Tibial artery (tissue), 4 donors: ENCODE data around the gene DLX4.

ENCODE experiments used
- DNase-seq, 2 donors: peaks; one replicate each; pipeline ENCODE4 v3.0.0-alpha.2; 2019
- H3K27ac ChIP-seq, 2 donors: fragments of 200-600 bp; sonication (generic) in 1 of 2; 1 replicate in 1 of 2; 2 replicates in 1 of 2; pipeline ENCODE4 v1.5.1; 2018 to 2019; ENCODE audit warnings: mild to moderate bottlenecking in 1 of 2
- H3K27me3 ChIP-seq, 2 donors: fragments of 200-600 bp; sonication (generic) in 1 of 2; one replicate each; pipeline versions ENCODE4 v1.5.1 to v1.6.0; 2016 to 2019
- H3K36me3 ChIP-seq, 3 donors: fragments of 200-600 bp; sonication (generic) in 2 of 3; one replicate each; pipeline ENCODE4 v1.5.1; 2016 to 2019; ENCODE audit warnings: mild to moderate bottlenecking in 2 of 3
- H3K4me1 ChIP-seq, 4 donors: fragments of 200-600 bp; sonication (generic) in 2 of 4; 1 replicate in 3 of 4; 2 replicates in 1 of 4; pipeline ENCODE4 v1.5.1; 2016 to 2019
- H3K4me3 ChIP-seq, 2 donors: fragments of 200-600 bp; sonication (generic) in 1 of 2; 1 replicate in 1 of 2; 2 replicates in 1 of 2; pipeline ENCODE4 v1.5.1; 2018 to 2019; ENCODE audit warnings: mild to moderate bottlenecking in 2 of 2
- H3K9me3 ChIP-seq, 3 donors: fragments of 200-600 bp; sonication (generic) in 1 of 3; one replicate each; pipeline ENCODE4 v1.5.1; 2016 to 2019
- CTCF ChIP-seq, 2 experiments: fragments of 200-600 bp in 1 of 2; fragments of 450-650 bp in 1 of 2; IDR thresholded peaks; one replicate each; pipeline ENCODE4 v1.5.1; 2017 to 2019; ENCODE audit warnings: antibody characterized with exemption in 2 of 2, mild to moderate bottlenecking in 1 of 2, moderate library complexity in 1 of 2
- intact Hi-C: fragments of 100-400 bp; cut with DNase I; formaldehyde crosslinking; loops from one replicate; pipeline ENCODE4 v1.15.0; 2023; ENCODE audit warnings: low total_unique reads

DLX4 gene

GRCh38 chr17:49978501-49978900 lies 9.5 kb downstream of the DLX4 start:
- Histone ChIP-seq H3K36me3 (no peaks in the 10 kb centered on the region), H3K4me3 (no peak overlapping the region), H3K4me1 (peaks cover 0 to 10% (median 0%) of the 10 kb centered on the region in 4 donors), H3K27me3 (peaks cover 0 to 69% of the 10 kb centered on the region in 2 donors), H3K27ac (no peak overlapping the region), H3K9me3 (no peaks in the 10 kb centered on the region)
- DNase-seq: no peak
- no peak for TF ChIP-seq CTCF (IDR thresholded peaks at IDR 0.05)
- intact Hi-C loops: no loop called here

- Histone ChIP-seq H3K27me3 (peaks cover 0 to 62% of the 10 kb centered on the region in 2 donors), H3K4me3 (no peak overlapping the region), H3K27ac (no peak overlapping the region), H3K4me1 (peaks cover 0 to 10% (median 0%) of the 10 kb centered on the region in 4 donors), H3K9me3 (no peaks in the 10 kb centered on the region), H3K36me3 (no peaks in the 10 kb centered on the region)
- intact Hi-C loops: no loop called here
- no peak for TF ChIP-seq CTCF (IDR thresholded peaks at IDR 0.05)
- DNase-seq: no peak
Measured at GRCh38 chr17:49979748-49980479, 10.9 kb downstream of the DLX4 start.

- H3K27me3 ChIP-seq: peaks cover 0 to 56% of the 10 kb centered on the region in 2 donors
Measured at GRCh38 chr17:49980703-49981197, 11.8 kb downstream of the DLX4 start.

GRCh38 chr17:49984283-49984682 lies 15.3 kb downstream of the DLX4 start:
- no peaks in the 10 kb centered on the region for H3K9me3 ChIP-seq
- no peaks in the 10 kb centered on the region for H3K36me3 ChIP-seq
- peaks cover 0 to 52% of the 10 kb centered on the region in 2 donors for H3K27me3 ChIP-seq
- no peak for DNase-seq
- no peak overlapping the region for H3K27ac ChIP-seq
- H3K4me1 ChIP-seq: peaks cover 0 to 24% (median 11%) of the 10 kb centered on the region in 4 donors
- intact Hi-C loops: no loop called here
- no peak for TF ChIP-seq CTCF (IDR thresholded peaks at IDR 0.05)
- H3K4me3 ChIP-seq: no peak overlapping the region

More at GRCh38 chr17:49980703-49981197, 11.8 kb downstream of the DLX4 start:
- H3K36me3 ChIP-seq: no peaks in the 10 kb centered on the region
- intact Hi-C loops: no loop called here
- no peak for TF ChIP-seq CTCF (IDR thresholded peaks at IDR 0.05)
- no peak overlapping the region for H3K4me3 ChIP-seq
- peaks cover 0 to 12% (median 4%) of the 10 kb centered on the region in 4 donors for H3K4me1 ChIP-seq
- no peak overlapping the region for H3K27ac ChIP-seq
- no peak for DNase-seq
- no peaks in the 10 kb centered on the region for H3K9me3 ChIP-seq

GRCh38 chr17:49984776-49985175 lies 15.8 kb downstream of the DLX4 start:
- intact Hi-C loops: no loop called here
- no peak for TF ChIP-seq CTCF (IDR thresholded peaks at IDR 0.05)
- Histone ChIP-seq H3K27ac (no peak overlapping the region), H3K9me3 (no peaks in the 10 kb centered on the region), H3K4me3 (no peak overlapping the region), H3K27me3 (peaks cover 0 to 52% of the 10 kb centered on the region in 2 donors), H3K36me3 (no peaks in the 10 kb centered on the region), H3K4me1 (peaks cover 0 to 24% (median 11%) of the 10 kb centered on the region in 4 donors)
- no peak for DNase-seq
